ENCODE data around the gene MOSPD3. TPM values are rescaled to one million over a fixed set of nuclear protein-coding genes. Genes with fewer than 3 reads are reported as not detected.
A peak's percentile ranks its signal among the peaks of the same experiment; 100 is the strongest.

The MOSPD3 gene
- total and polyA plus RNA-seq, 2 experiments from 2014 or later = 15.3 to 23.5 TPM

DNA sequence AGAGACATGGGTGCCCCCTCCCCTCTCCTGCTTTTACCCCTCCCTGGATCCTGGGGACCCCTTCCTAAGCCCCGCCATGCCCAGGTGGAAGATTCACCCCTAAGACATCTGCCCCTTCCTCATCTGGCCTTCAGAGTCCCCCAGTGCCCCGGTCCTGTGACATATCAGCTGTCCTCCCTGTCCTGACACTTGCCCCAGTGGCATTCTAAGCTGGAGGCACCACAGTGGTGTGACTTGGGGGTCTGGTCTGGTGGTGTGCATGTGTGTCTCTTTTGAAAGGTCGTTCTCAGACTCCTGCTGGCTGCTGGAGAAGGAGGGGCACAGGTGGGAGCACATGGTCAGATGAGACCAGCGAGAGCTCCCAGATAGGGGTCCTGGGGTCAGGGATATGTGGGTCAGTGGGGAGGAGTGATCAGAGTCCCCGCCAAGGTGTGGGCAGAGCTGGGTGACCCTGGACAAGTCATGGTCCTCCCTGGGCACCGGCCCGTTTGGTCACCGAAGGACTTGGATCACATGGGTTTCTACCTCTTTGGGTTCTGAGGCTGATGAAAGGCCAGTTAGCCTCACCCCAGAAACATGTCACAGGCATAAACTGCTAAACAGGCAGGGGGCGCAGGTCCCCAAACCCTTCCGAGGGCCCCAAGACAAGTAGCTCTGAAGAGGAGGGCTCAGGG is 29.7 kb downstream of the MOSPD3 start:
- no peaks in the 10 kb centered on the region for H3K36me3 ChIP-seq (ENCODE audit: insufficient read depth)
- Mint-ChIP-seq H3K36me3 (ENCODE audit: low read depth) (no peaks in the 10 kb centered on the region), H3K27me3 (ENCODE audit: insufficient read depth, low read depth, poor library complexity) (peaks cover 4% of the 10 kb centered on the region), H3K4me3 (no peak overlapping the region), H3K27ac (no peak overlapping the region), H3K4me1 (peaks cover 27% of the 10 kb centered on the region), H3K9me3 (no peaks in the 10 kb centered on the region)
- H3K27ac ChIP-seq (ENCODE audit: low read depth) = no peak overlapping the region
- ATAC-seq = no peak
- H3K4me1 ChIP-seq (ENCODE audit: insufficient read depth) = peaks cover 4% of the 10 kb centered on the region; the same call in 1 of the 2 replicates
- TF ChIP-seq ZNF114 (CRISPR knock-in tag; IDR thresholded peaks at IDR 0.05) (no peak), CREB1 (CRISPR knock-in tag; IDR thresholded peaks at IDR 0.05; ENCODE audit: low read depth) (no peak)
- TF ChIP-seq, protein P1, sequence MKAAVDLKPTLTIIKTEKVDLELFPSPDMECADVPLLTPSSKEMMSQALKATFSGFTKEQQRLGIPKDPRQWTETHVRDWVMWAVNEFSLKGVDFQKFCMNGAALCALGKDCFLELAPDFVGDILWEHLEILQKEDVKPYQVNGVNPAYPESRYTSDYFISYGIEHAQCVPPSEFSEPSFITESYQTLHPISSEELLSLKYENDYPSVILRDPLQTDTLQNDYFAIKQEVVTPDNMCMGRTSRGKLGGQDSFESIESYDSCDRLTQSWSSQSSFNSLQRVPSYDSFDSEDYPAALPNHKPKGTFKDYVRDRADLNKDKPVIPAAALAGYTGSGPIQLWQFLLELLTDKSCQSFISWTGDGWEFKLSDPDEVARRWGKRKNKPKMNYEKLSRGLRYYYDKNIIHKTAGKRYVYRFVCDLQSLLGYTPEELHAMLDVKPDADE (IDR thresholded peaks at IDR 0.05) = no peak
- TF ChIP-seq, protein P2, sequence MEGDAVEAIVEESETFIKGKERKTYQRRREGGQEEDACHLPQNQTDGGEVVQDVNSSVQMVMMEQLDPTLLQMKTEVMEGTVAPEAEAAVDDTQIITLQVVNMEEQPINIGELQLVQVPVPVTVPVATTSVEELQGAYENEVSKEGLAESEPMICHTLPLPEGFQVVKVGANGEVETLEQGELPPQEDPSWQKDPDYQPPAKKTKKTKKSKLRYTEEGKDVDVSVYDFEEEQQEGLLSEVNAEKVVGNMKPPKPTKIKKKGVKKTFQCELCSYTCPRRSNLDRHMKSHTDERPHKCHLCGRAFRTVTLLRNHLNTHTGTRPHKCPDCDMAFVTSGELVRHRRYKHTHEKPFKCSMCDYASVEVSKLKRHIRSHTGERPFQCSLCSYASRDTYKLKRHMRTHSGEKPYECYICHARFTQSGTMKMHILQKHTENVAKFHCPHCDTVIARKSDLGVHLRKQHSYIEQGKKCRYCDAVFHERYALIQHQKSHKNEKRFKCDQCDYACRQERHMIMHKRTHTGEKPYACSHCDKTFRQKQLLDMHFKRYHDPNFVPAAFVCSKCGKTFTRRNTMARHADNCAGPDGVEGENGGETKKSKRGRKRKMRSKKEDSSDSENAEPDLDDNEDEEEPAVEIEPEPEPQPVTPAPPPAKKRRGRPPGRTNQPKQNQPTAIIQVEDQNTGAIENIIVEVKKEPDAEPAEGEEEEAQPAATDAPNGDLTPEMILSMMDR (conservative IDR thresholded peaks at IDR 0.05; ENCODE audit: low read depth in 2 of 2) = peak; percentile 38 to 52
- H3K27me3 ChIP-seq (ENCODE audit: insufficient read depth) = no peaks in the 10 kb centered on the region
- H2AFZ ChIP-seq = peak overlapping the region; percentile 12; the same call in 1 of the 2 replicates
- H3K79me2 ChIP-seq (replicated peaks; ENCODE audit: insufficient read depth) = no peaks in the 10 kb centered on the region
- no peaks in the 10 kb centered on the region for H3K9me2 ChIP-seq (ENCODE audit: insufficient read depth)
- no peak for DNase-seq (ENCODE audit: low spot score)
- peak overlapping the region; percentile 46; the same call in 1 of the 2 replicates for H3K4me3 ChIP-seq
- peak overlapping the region; percentile 57 for H3K4me2 ChIP-seq
- 0 out of 2 replicates have a peak, but pooled peaks cover 4% of the 10 kb centered on the region for H3F3A ChIP-seq (replicated peaks; ENCODE audit: low read depth)
- H4K20me1 ChIP-seq (replicated peaks; ENCODE audit: insufficient read depth) = no peaks in the 10 kb centered on the region

DNA sequence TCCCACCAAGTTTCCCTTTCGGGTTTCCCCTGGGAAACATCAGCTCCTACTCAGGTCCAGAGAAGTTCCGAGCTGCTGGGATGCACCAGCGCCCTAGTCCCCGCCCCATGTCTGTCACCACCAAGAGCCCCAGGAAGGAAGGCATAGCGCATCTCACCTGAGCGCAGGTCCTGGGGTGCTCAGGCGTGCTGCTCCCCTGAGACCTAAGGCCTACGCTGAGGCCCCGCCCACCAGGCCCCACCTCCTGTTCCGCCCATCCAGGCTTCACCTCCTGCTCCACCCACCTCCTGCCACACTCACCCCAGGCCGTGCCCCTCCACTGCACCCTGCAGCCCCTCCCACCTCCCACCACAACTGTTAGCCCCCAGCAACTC is 30.2 kb downstream of the MOSPD3 start:
- H3K27me3 Mint-ChIP-seq (ENCODE audit: insufficient read depth, low read depth, poor library complexity) = peaks cover 4% of the 10 kb centered on the region
- peak; percentile 90 for DNase-seq (ENCODE audit: low spot score)
- TF ChIP-seq, protein P2 (conservative IDR thresholded peaks at IDR 0.05; ENCODE audit: low read depth in 2 of 2) = no peak
- peak; percentile 39; the same call in 1 of the 2 replicates for TF ChIP-seq POLR2AphosphoS5 (IDR thresholded peaks at IDR 0.05; ENCODE audit: low read depth)

More for the DNA sequence above, 30.2 kb downstream of the MOSPD3 start:
- Histone ChIP-seq H3K27me3 (ENCODE audit: insufficient read depth) (no peaks in the 10 kb centered on the region), H2AFZ (peak overlapping the region; percentile 12; the same call in 1 of the 2 replicates), H3F3A (replicated peaks; ENCODE audit: low read depth) (0 out of 2 replicates have a peak, but pooled peaks cover 4% of the 10 kb centered on the region), H4K20me1 (replicated peaks; ENCODE audit: insufficient read depth) (no peaks in the 10 kb centered on the region), H3K27ac (ENCODE audit: low read depth) (no peak overlapping the region), H3K9me2 (ENCODE audit: insufficient read depth) (no peaks in the 10 kb centered on the region), H3K4me2 (peak overlapping the region; percentile 57), H3K36me3 (ENCODE audit: insufficient read depth) (no peaks in the 10 kb centered on the region), H3K79me2 (replicated peaks; ENCODE audit: insufficient read depth) (no peaks in the 10 kb centered on the region), H3K4me1 (ENCODE audit: insufficient read depth) (peaks cover 7% of the 10 kb centered on the region; the same call in 1 of the 2 replicates), H3K4me3 (peak overlapping the region; percentile 46)
- H3K27ac Mint-ChIP-seq = no peak overlapping the region
- H3K36me3 Mint-ChIP-seq (ENCODE audit: low read depth) = no peaks in the 10 kb centered on the region
- no peaks in the 10 kb centered on the region for H3K9me3 Mint-ChIP-seq
- no peak overlapping the region for H3K4me3 Mint-ChIP-seq
- H3K4me1 Mint-ChIP-seq = peaks cover 30% of the 10 kb centered on the region
- peak; percentile 89 for ATAC-seq

Measured in GM23338 (cell line).